HFF-Myc (cell line): ENCODE measurements around the gene MIB2.
"Not testable (repeated sequence)": the region's sequence is repeated elsewhere in the genome, so short reads cannot be mapped to it uniquely, and the experiment has no call there.

Experiments used
- DNase-seq: peaks from one replicate; pipeline ENCODE4 v3.0.0-alpha.2; 2011; ENCODE audit warnings: low read depth; ENCODE audit errors: extremely low read depth
- H3K4me3 ChIP-seq: replicated peaks from 2 replicates; pipeline ENCODE4 v1.5.1; 2011; ENCODE audit warnings: low read depth, mild to moderate bottlenecking, control low read depth, low read length
- CTCF ChIP-seq: IDR thresholded peaks from 2 replicates; pipeline ENCODE4 v1.5.1; 2012; ENCODE audit warnings: mild to moderate bottlenecking, low read depth, low read length, control low read depth; ENCODE audit errors: missing control alignments

Gene MIB2

DNA sequence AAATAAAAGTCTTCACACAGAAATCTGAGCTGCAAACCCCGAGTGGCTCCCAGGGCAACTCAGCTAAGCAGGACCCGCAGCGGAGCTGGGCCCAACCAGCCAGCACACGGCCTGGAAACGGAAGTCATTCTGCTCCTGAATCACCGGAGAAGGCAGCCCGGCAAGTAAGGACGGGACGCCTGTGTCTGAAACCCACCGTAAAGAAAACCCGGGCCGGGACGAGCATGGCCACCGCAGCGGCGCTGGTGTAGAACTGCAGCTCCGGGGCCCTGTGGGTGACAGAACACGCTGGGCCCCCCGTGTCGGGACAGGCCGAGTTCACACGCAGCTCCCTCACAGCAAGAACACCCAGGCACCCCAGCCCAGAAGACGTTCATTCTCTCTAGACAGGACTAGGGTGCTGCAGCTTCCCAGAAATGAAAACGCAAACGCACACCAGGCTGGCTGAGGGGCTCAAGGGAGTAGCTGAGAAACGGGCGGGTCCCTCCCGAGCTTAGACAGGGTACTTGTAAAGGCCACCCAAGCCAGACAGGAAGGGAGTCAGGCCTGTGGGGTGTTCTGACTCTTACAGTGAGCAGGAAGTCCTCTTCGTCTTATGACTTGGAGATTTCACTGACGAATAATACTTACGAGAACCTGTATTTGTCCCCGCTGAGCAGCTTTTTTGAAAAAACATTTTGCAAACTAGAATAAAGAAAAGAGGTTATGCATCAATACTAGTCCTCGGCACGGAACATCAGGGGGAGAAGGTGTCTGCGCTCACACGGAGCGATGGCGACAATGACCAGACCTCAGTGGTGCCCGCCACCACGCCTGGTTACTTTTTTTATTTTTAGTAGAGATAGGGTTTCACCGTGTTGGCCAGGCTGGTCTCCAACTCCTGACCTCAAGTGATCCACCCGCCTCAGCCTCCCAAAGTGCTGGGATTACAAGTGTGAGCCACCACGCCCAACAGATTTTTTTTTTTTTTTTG, 54.5 kb downstream of the MIB2 start:
- DNase-seq = no peak
- H3K4me3 ChIP-seq = no peak overlapping the region
- no peak for TF ChIP-seq CTCF

- no peak for DNase-seq
- no peak overlapping the region for H3K4me3 ChIP-seq
- TF ChIP-seq CTCF = no peak
Observed at GRCh38 chr1:1670866-1671265, 55.6 kb downstream of the MIB2 start.

- no peak overlapping the region for H3K4me3 ChIP-seq
- TF ChIP-seq CTCF = no peak
- DNase-seq = no peak
Observed at GRCh38 chr1:1671365-1672119, 56.2 kb downstream of the MIB2 start.

- no peak overlapping the region for H3K4me3 ChIP-seq
- TF ChIP-seq CTCF = no peak
- DNase-seq = no peak
Observed at GRCh38 chr1:1672181-1672965, 57.1 kb downstream of the MIB2 start.

DNA sequence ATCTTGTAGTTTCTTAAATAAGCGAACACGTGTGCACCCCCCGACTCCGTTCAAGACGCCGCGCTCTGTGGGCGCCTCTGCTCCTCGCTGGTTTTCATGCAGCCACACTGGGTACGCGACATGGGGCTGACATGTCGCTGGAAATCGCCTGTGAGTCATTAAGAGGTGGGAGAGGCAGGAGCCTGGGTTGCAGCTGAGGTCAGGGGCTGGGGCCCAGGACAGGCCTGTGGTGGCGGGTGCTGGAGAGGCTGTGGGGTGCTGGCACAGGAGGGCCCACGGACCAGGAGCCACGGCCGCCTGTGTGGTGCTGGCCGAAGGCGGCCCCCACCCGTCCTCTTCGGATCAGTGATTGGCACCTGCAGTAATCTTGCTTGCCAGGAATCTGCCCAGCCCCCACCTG, 59.5 kb downstream of the MIB2 start:
- not testable (repeated sequence) for H3K4me3 ChIP-seq, DNase-seq

DNA sequence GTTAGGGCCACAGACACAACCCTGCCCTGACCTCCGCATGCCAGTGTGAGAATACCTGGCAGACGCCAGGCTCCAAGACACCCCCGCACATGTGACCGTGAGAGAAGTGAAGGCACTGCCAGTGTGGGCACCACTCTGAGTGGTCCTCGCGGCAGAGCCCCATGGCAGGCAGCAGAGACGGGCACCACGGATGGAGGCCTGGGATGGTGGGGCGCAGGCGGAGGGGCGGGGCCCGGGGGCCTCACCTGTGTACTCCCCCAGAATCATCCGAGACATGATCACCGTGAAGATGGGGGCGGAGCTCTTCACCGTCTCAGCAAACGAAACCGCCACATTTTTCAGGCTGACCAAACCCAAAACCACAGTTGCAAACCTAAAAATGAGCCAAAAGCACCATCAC, 59.9 kb downstream of the MIB2 start:
- DNase-seq, H3K4me3 ChIP-seq: not testable (repeated sequence)

DNA sequence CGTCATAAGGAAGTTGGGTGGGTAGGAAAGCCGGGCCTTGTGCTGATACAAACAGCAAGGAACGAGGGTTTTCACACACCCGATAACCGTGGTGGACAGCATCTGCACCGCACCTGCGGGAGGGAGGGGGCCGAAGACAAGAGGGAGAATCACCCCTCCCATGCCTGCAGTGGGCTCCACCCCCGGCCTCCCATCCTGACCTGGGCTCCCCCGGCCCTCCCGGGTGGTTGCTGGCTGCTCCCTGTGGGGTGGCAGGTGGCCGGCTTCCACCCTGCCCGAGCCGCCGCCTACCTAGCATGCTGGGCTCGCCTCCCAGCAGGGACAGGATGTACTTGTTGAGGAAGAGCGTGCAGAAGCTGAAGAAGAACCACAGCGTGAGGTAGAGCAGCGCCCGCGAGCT, 60.8 kb downstream of the MIB2 start:
- DNase-seq, H3K4me3 ChIP-seq: not testable (repeated sequence)
